VCaP (cell line): ENCODE measurements around the gene FCN3.

Source experiments
- H3K27ac ChIP-seq: fragments of 450-650 bp; 2 replicates; pipeline ENCODE4 v1.5.1; 2017
- CTCF ChIP-seq: fragments of 450-650 bp; conservative IDR thresholded peaks from 2 replicates; pipeline ENCODE4 v1.5.1; 2017; ENCODE audit warnings: mild to moderate bottlenecking, moderate library complexity

Gene FCN3

GRCh38 chr1:27374362-27375086, at the start of gene FCN3:
Gene FCN3, minus strand, starts transcription at chr1:27374824. Its CDS starts 6 bp downstream, at chr1:27374818.
- no peak within 1 kb of the TSS for H3K27ac ChIP-seq
- no peak for TF ChIP-seq CTCF

GRCh38 chr1:27423709-27424108, 49.1 kb upstream of the FCN3 start:
- no peak overlapping the region for H3K27ac ChIP-seq
- TF ChIP-seq CTCF, result no peak

GRCh38 chr1:27418326-27419185, 43.9 kb upstream of the FCN3 start:
- TF ChIP-seq CTCF, result no peak
- H3K27ac ChIP-seq, result no peak overlapping the region

GRCh38 chr1:27417713-27418112, 43.1 kb upstream of the FCN3 start:
- H3K27ac ChIP-seq, result no peak overlapping the region

GRCh38 chr1:27416387-27417111, 41.9 kb upstream of the FCN3 start:
- no peak overlapping the region for H3K27ac ChIP-seq
- TF ChIP-seq CTCF, result peak; percentile 80

More at GRCh38 chr1:27417713-27418112, 43.1 kb upstream of the FCN3 start:
- TF ChIP-seq CTCF, result no peak

- no peak for TF ChIP-seq CTCF
- no peak overlapping the region for H3K27ac ChIP-seq
Measured at GRCh38 chr1:27414091-27414490, 39.5 kb upstream of the FCN3 start.

GRCh38 chr1:27413004-27413403, 38.4 kb upstream of the FCN3 start:
- H3K27ac ChIP-seq, result no peak overlapping the region
- TF ChIP-seq CTCF, result no peak
